Left colon (tissue), 2 donors: ENCODE measurements around the gene ADGRG4. TPM values are rescaled to one million over a fixed set of nuclear protein-coding genes. Genes with fewer than 3 reads are reported as not detected.

ENCODE experiments used
- ATAC-seq: fragments of 200-7000 bp; cut with Tn5 transposase; one replicate; pipeline ENCODE4 v1.9.1; 2020; ENCODE audit warnings: mild to moderate bottlenecking, moderate library complexity
- DNase-seq, 2 donors: peaks; one replicate each; pipeline ENCODE4 v3.0.0-alpha.2; 2020
- intact Hi-C, 2 donors: fragments of 100-400 bp; cut with DNase I in 1 of 2; cut with micrococcal nuclease in 1 of 2; formaldehyde crosslinking; loops; one replicate each; pipeline versions ENCODE4 v1.11.2 to v1.14.0; 2022; cut with DNase I, micrococcal nuclease
- total RNA-seq, 2 donors: library from RNA; stranded (reverse); fragmentation: NEBNext Ultra II Directional; extraction: Animal tissue kit (Norgen Biotek cat#: 25700); gene quantifications; one replicate each; pipeline ENCODE4 v1.2.1, GENCODE V29; 2021
- donor health status: DM: no; HTN: no; CAD: no.
- donor health status: DM: yes; HTN: yes; CAD: no.

Gene ADGRG4
- total RNA-seq, 2 donors from 2014 or later = 0.03 to 0.17 TPM

DNA sequence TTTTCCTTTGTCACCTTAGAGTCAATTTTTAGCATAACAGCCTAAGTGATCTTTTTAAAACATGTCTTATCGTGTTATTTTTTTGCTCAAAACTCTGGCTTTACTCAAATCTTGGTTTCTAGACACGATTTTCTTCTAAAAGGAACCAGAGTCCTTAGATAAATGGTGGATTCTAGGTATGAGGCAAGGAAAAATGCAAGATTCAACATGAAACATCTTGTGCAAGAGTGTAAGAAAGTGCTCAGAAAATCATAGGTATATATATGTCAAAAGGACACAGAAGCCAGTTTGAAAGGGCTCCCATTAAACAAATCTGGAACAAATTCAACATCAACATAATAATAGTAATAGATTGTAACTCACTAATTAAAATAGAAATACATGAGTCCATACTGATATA lies 8.1 kb upstream of the ADGRG4 start:
- DNase-seq = no peak
- intact Hi-C loops = no loop called here
- no peak for ATAC-seq

DNA sequence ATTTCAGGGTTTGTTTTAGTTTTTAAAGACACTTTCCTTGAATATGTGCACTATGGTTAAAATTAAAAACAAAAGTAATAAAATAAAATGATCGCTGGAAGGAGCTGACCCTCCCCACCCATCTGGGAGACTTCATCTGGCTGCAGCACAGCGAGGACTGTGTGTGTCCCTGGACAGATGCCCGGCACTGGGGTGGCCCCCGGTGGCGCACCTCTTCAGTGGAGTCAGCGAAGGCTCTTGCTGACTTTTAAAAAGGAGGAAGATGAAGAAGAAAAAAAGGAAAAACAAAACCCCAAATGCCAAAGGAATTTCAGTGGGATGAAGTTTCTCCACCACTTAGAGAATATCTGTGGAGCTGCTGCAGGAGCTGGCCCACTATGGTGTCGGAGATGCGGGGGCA lies 5.4 kb upstream of the ADGRG4 start:
- intact Hi-C loops = no loop called here
- DNase-seq = no peak
- ATAC-seq = no peak

DNA sequence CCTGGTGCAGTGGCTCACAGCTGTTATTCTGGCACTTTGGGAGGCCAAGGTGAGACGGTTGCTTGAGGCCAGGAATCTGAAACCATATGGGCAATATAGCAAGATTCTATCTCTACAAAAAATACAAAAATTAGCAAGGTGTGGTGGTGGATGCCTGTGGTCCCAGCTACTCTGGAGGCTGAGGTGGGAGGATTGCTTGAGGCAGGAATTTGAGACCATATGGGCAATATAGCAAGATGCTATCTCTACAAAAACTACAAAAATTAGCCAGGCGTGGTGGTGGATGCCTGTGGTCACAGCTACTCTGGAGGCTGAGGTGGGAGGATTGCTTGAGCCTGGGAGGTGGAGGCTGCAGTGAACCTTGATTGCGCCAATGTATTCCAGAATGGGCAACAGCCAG lies 2.3 kb downstream of the ADGRG4 start:
- no peak for ATAC-seq
- intact Hi-C loops = no loop called here
- DNase-seq = no peak

DNA sequence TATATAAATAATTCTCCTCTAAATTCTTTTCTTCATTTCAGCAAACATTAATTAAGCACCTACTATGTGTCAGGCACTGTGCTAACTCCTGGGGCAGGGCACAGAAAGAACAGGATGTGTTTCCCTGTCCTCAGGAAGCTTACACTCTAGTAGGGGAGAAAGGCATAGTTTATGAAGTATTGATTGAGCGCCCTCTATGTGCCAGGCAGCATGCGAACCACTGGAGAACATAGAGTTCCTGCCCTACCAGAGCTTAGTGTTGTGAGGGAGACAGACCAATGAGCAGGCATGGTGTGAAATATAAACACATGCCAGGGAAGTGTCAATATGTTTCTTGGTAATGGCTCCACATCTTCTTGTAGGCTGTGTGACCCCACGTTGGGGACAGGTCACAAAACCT lies 3.7 kb downstream of the ADGRG4 start:
- ATAC-seq = no peak
- intact Hi-C loops = no loop called here

DNA sequence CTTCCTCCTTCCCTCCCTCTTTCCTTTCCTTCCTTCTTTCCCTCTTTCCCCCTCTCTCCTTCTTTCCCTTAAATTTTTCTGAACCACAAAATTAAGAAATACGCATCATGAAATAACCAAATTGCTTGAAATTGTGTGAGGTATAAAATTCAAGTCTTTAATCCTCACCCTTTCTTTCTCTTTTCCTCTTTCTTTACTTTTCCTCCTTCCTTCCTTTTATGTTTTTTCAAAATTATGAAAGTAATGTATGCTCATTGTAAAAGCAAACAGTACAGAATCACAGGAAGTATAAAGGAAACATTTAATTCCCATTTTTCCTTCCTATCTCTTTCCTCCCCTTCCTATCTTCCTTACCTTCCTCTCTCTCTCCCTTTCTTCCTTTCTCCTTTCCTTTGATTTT lies 5.4 kb downstream of the ADGRG4 start:
- intact Hi-C loops = no loop called here
- no peak for DNase-seq
- ATAC-seq = no peak

More for the DNA sequence above, 3.7 kb downstream of the ADGRG4 start:
- DNase-seq = no peak

DNA sequence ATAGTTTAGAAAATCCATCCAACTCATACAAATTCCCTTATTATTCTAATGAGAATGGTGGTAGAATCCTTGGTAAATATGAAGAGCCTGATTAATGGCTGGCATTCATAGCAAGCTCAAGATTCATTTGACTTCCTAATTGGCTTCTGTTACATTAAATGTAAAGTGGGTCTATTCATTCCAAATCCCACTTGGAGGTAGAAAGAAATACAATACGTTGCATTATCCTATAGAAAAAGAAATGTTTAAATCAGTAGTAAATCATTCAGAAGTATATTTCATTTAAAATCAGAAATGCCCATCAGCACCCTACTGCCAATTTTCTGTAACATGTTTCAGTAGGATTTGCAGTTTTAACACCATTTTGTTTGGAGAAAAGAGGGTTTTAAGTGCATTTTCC lies 6.7 kb downstream of the ADGRG4 start:
- ATAC-seq = no peak

DNA sequence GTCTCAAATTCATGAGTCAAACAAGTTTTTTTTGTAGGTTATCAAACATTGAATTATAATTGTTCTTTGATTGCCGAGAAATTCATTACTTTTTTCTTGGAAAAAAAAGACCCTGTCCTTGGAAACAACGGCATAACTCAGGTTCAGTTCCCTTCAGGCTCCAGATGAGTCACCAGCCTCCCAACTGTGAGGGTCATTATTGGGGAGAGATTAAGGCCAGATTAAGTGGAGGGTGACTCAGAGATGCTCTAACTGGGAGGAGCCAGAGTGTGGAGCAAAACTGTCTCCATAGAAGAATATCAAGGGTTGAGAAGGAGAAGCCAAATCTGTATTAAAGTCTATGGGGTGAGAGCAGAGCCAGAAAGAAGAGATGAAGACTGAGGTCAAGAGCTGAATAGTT lies 9.6 kb downstream of the ADGRG4 start:
- DNase-seq = no peak
- no peak for ATAC-seq
- intact Hi-C loops = no loop called here

More for the DNA sequence above, 6.7 kb downstream of the ADGRG4 start:
- intact Hi-C loops = no loop called here
- no peak for DNase-seq

DNA sequence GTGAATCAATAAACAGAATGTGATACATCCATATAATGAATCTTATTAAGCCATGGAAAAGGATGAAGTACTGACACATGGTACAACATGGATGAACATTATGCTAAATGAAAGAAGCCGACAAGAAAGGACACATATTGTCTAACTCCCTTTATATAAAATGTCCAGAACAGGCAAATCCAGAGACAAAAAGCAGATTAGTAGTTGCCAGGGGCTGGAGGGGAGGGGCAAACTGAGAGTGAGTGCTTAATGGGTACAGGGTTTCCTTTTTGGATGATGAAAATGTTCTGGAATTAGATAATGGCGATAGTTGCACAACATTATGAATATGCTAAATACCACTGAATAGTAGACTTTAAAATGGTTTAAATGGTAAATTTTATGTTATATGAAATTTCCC lies 17.4 kb downstream of the ADGRG4 start:
- no peak for DNase-seq
- ATAC-seq = no peak
- intact Hi-C loops = no loop called here

DNA sequence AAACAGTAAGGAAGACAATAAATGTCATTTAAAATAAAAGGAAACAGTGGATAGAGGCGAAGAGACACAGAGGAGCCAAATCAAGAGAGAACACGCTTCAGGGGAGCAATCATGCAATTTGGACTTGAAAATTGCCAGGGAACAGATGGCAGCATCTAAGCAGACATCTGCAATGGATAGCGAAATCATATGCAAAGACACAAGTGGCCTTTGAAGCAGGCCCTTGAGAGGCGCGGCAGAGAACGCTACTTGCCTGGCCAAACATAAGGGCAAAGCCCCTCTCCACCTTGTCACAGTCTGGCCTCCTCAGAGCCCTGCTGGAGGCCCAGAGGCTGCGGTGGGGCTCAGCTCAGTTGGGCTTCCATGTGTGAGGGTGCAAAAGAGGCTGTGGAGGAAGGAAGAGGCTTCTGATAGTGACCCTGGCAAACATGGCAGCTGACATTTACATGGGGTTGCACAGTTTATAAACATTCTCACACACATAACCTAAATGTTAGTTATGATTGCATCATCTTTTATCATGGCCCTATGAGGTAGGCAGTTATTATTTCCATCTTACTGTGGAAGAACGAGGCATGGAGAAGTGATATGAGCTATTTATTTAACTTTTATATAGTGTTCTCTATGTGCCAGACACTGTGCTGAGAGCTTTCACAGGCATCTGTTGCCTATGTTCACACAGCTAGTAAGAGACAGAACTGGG lies 18.3 kb downstream of the ADGRG4 start:
- ATAC-seq (no peak), DNase-seq (no peak)
- intact Hi-C loops = no loop called here

DNA sequence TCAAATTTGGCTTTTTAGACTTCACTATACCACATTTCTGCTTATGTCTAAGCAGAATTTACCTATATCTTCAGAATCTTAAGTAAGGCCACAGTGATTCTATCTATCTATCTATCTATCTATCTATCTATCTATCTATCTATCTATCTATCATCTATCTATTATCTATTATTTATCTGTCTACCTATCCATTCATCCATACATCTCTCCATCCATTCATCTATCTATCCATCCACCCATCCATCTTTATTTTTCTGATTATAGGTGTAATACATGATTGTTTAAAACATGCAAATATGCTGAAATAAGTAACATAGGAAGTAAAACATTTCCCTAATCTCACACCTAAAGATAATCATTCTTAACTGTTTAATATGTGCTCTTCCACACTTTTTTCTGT lies 18.8 kb downstream of the ADGRG4 start:
- DNase-seq (no peak), ATAC-seq (no peak)
- intact Hi-C loops = no loop called here

DNA sequence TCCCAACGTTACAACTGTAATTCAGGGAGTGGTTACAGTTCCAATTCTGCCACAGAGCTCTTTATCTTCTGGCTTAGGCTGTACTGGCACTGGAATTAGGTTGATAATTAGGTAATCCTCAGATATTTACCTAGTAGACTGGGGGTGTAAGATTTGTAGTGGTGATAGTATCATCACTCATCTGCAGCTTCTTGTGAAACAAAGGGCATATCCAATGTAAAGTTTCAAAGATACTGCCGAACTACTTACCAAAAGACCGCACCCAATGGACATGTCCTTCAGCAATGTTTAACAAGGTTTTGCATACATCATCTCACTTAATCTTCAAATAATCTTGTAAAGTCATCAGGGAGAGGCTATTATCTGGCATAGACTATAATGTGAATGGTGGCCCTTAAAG lies 20.8 kb downstream of the ADGRG4 start:
- no peak for ATAC-seq
- DNase-seq = no peak
- intact Hi-C loops = no loop called here

DNA sequence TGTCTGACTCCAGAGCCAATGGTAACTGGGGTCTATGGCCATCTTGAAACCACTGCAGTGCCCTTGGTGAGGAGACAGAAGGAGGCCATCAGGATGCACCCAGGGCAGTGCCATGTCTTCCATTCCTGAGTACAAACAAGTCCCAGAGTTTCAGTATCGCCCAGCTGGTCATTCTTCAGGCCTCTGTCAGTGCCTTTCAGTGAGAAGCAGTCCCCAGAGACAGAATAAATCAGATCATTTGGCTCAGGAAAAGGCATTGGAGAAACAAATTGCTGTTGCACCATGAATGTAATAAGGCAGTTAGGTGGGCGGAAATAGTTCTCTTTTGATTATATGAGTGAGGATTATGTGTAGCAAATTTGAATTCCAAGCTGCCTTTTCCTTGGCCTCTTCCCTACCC lies 21.3 kb downstream of the ADGRG4 start:
- intact Hi-C loops = no loop called here
- DNase-seq = no peak

DNA sequence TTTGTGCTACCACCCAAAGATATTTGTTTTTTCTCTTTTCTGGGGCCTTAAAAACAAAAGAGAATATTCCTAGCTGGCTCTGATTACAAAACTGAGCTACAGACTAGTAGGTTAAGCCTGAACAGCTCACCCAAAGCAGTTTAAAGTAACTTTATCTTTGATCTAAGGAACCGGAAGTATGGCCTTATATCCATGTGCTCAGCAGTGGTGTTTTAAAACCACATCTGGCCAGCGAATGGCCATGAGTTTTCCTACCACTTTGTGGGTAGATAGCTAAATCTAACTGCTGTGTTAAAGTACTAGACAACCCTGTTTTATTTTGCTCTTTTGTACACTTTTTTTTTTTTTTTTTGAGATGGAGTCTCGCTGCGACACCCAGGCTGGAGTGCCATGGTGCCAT lies 24.6 kb downstream of the ADGRG4 start:
- ATAC-seq (no peak), DNase-seq (no peak)
- intact Hi-C loops = no loop called here

More for the DNA sequence above, 21.3 kb downstream of the ADGRG4 start:
- ATAC-seq = no peak

DNA sequence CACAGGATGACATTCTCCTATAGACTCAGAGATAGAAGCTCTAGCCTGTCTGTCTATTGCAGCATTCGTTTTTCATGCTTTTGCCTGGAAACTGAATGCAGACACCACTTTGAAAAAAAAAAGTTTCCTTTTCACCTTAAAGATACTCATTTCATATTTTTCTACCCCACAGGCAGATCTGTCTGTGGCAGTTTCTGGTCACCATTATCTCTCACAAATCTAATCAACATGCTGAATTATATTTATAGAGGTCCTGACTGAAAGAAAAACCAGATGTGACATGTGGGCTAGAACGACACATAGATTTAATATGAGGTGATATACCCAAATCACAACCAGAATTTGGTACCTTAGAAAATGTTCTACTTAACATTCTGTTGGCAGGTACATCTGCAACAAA lies 28.2 kb downstream of the ADGRG4 start:
- DNase-seq (no peak), ATAC-seq (no peak)
- intact Hi-C loops = no loop called here

DNA sequence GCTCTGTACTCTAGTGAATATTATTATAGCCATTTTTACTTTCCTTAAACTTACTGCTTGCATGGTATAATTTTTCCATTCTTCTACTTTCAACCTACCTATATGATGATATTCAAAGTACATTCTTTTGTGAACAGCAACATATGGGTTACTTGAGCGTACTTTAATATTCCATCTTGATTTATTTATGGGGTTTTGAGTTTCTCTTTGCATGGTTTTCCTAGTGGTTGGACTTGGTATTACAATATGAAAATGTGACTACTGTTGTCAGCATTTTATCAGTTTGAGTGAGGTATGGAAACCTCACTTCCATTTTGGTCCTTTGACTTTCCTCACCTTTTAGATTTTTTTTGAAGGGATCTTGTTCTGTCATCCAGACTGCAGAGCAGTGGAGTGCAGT lies 35.9 kb downstream of the ADGRG4 start:
- ATAC-seq = no peak
- intact Hi-C loops = no loop called here
- no peak for DNase-seq

DNA sequence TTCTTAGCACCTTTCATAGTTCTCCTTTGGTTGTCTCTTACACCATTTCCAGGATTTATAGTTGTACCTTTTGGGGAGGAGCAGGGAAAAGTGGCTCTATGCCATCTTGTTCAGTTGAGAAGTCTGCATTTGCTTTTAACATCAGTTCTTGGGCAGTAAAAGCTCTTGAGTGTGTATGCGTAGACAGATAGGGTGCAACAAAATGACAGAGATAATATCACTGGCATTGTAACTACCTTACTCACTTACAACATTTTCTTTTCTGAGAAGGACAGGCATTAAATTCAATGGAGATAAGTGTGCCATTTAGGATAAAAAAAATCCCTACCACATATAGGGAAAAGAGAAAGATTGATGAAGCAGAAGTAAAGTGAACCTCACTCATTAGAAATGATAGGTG lies 38.9 kb downstream of the ADGRG4 start:
- intact Hi-C loops = no loop called here
- DNase-seq = no peak
- ATAC-seq = no peak

DNA sequence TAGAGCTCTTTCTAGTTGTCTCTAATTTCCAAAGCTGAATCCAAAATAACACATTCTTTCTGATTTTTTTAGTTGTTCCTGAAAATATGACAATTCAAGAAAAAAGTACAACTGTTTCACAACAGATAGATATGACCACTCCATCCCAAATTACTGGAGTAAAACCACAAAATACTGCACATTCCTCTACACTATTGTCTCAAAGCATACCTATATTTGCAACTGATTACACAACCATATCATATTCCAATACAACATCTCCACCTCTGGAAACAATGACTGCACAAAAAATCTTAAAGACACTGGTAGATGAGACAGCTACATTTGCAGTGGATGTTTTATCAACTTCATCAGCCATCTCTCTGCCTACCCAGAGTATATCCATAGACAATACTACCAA lies 43.6 kb downstream of the ADGRG4 start:
- ATAC-seq = no peak
- no peak for DNase-seq
- intact Hi-C loops = no loop called here

DNA sequence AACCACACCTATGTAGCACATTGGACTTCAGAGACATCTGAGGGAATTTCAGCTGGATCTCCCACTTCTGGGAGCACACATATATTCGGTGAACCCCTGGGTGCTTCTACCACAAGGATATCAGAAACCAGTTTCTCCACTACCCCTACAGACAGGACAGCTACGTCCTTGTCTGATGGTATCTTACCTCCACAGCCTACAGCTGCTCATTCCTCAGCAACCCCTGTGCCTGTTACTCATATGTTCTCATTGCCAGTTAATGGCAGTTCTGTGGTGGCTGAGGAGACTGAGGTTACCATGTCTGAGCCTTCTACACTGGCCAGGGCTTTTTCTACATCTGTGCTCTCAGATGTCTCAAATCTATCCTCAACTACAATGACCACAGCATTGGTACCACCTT lies 45.7 kb downstream of the ADGRG4 start:
- ATAC-seq (no peak), DNase-seq (no peak)
- intact Hi-C loops = no loop called here

DNA sequence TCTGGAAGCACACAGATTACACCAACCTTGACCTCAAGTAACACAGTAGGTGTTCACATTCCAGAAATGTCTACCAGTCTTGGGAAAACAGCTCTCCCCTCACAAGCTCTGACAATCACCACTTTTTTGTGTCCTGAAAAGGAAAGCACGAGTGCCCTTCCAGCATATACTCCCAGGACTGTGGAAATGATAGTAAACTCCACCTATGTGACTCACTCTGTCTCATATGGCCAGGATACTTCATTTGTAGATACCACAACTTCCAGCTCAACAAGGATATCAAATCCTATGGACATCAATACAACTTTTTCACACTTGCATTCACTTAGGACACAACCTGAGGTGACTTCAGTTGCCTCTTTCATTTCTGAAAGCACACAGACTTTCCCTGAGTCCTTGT lies 46.9 kb downstream of the ADGRG4 start:
- intact Hi-C loops = no loop called here
- no peak for ATAC-seq
- no peak for DNase-seq

DNA sequence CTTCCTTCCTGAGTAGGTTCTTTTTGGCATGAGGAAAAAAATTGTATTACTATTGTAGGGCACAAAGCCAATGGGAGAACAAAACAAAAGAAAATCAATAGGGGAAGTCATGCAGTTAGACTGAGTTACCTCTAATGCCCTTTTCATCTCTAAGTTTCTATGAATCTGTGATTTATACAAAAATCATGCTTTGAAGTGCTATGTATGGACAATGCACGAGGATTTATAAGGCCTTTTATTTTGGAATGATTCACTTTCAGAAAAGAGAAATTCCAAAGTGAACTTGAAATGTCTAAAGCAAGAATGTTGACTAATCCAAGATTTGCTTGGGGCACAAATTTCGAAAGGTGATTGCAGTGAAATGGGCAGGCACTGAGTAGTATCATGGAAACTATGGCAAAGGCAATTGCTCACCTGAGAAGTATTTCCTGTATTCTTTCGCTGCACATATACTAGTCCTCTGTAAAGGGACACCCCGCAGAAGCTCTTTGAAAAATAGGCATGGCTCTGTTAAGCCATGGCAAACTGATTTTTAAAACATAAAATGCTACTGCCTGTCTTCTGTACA lies 52.8 kb downstream of the ADGRG4 start:
- ATAC-seq = no peak
- DNase-seq = no peak
- intact Hi-C loops = no loop called here

DNA sequence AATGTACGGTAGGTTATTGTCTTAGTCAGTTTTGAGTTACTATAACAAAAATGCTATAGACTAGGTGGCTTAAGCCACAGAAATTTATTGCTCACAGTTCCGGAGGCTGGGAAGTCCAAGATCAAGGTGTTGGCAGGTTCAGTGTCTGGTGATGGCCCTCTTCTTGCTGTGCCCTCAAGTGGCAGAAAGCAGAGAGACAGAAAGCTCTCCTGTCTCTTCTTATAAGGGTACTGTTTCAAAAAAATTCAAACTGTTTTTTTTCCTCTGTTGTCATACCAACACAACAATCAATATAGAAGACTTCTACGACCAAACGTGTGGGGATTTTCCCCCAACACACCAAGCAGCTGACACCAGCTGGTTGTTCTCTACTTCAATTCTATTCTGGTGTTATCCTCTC lies 53.4 kb downstream of the ADGRG4 start:
- DNase-seq = no peak
- intact Hi-C loops = no loop called here
- no peak for ATAC-seq
